GM18868 (cell line): Measurements from ENCODE around the gene DDX1.

Experiments
- ATAC-seq: cut with Tn5 transposase; IDR thresholded peaks from one replicate; pipeline ENCODE4 v1.9.1; 2021; ENCODE audit warnings: mild to moderate bottlenecking, moderate library complexity; ENCODE audit not compliant: unreplicated experiment

DDX1 gene

GRCh38 chr2:15561574-15562344, 29.9 kb upstream of the DDX1 start:
- ATAC-seq, result peak; percentile 18

GRCh38 chr2:15562354-15563031, 29.2 kb upstream of the DDX1 start:
- ATAC-seq, result no peak

GRCh38 chr2:15563227-15564100, 28.2 kb upstream of the DDX1 start:
- ATAC-seq, result no peak

GRCh38 chr2:15565392-15565791, 26.3 kb upstream of the DDX1 start:
- ATAC-seq, result no peak

- no peak for ATAC-seq
These were observed 25.5 kb upstream of the DDX1 start for GRCh38 chr2:15565994-15566671.

GRCh38 chr2:15566912-15567311, 24.8 kb upstream of the DDX1 start:
- ATAC-seq, result no peak

- ATAC-seq, result no peak
These were observed 22.8 kb upstream of the DDX1 start for GRCh38 chr2:15568874-15569273.

- ATAC-seq, result no peak
These were observed 21.6 kb upstream of the DDX1 start for GRCh38 chr2:15570104-15570503.

GRCh38 chr2:15571729-15572128, 19.9 kb upstream of the DDX1 start:
- no peak for ATAC-seq

- peak; percentile 96 for ATAC-seq
These were observed 14.5 kb upstream of the DDX1 start for GRCh38 chr2:15577071-15577735.

GRCh38 chr2:15579641-15580040, 12.0 kb upstream of the DDX1 start:
- no peak for ATAC-seq

- no peak for ATAC-seq
These were observed 11.2 kb upstream of the DDX1 start for GRCh38 chr2:15580451-15580850.

- peak; percentile 67 for ATAC-seq
These were observed 8.8 kb upstream of the DDX1 start for GRCh38 chr2:15582710-15583357.

GRCh38 chr2:15583826-15584225, 7.8 kb upstream of the DDX1 start:
- no peak for ATAC-seq

- ATAC-seq, result no peak
These were observed 7.4 kb upstream of the DDX1 start for GRCh38 chr2:15584316-15584715.

GRCh38 chr2:15584767-15585469, 6.8 kb upstream of the DDX1 start:
- ATAC-seq, result no peak

GRCh38 chr2:15588329-15588919, 3.2 kb upstream of the DDX1 start:
- no peak for ATAC-seq

- ATAC-seq, result no peak
These were observed 336 bp upstream of the DDX1 start for GRCh38 chr2:15591373-15591691.

- no peak for ATAC-seq
These were observed 1.6 kb downstream of the DDX1 start for GRCh38 chr2:15593327-15593705.
